Ovary (tissue), 3 donors: ENCODE results near the gene ACSL3.
"Not testable (repeated sequence)": the region's sequence is repeated elsewhere in the genome, so short reads cannot be mapped to it uniquely, and the experiment has no call there.

Experiments used
- CTCF ChIP-seq, 3 donors: fragments of 450-650 bp in 2 of 3; fragments of 200-600 bp in 1 of 3; IDR thresholded peaks; one replicate each; pipeline versions ENCODE4 v1.5.1 to v1.8.0; 2016 to 2022; ENCODE audit warnings: antibody characterized with exemption in 3 of 3, mild to moderate bottlenecking in 1 of 3
- EP300 ChIP-seq: sonication (generic); formaldehyde crosslinking; IDR thresholded peaks from one replicate; pipeline ENCODE4 v1.6.1; 2017; ENCODE audit warnings: antibody characterized with exemption
- donor health status: DM: no; HTN: no; CAD: no.

GRCh38 chr2:222990206-222990605 lies 129.4 kb downstream of the ACSL3 start:
- not testable (repeated sequence) for TF ChIP-seq EP300; CTCF (IDR thresholded peaks at IDR 0.05)
